Hepatocyte (in vitro differentiated cells): ENCODE data around the gene SCGB1D1.
A peak's percentile ranks its signal among the peaks of the same experiment; 100 is the strongest.

Experiments used
- EZH2 ChIP-seq: fragments of 200-600 bp; sonication (generic); IDR thresholded peaks from 2 replicates; pipeline ENCODE4 v1.6.1; 2016; ENCODE audit warnings: antibody characterized with exemption, mild to moderate bottlenecking, borderline replicate concordance
- EZH2phosphoT487 ChIP-seq: fragments of 200-600 bp; sonication (generic); IDR thresholded peaks from one replicate; pipeline ENCODE4 v1.6.1; 2018; ENCODE audit warnings: antibody characterized with exemption, mild to moderate bottlenecking, low read depth, moderate library complexity; ENCODE audit not compliant: unreplicated experiment, severe bottlenecking
- TF ChIP-seq, protein P1 (sequence below): fragments of 200-600 bp; sonication (generic); IDR thresholded peaks from 2 replicates; pipeline ENCODE4 v1.5.1; 2016; ENCODE audit warnings: antibody characterized with exemption, mild to moderate bottlenecking; ENCODE audit not compliant: poor library complexity

DNA sequence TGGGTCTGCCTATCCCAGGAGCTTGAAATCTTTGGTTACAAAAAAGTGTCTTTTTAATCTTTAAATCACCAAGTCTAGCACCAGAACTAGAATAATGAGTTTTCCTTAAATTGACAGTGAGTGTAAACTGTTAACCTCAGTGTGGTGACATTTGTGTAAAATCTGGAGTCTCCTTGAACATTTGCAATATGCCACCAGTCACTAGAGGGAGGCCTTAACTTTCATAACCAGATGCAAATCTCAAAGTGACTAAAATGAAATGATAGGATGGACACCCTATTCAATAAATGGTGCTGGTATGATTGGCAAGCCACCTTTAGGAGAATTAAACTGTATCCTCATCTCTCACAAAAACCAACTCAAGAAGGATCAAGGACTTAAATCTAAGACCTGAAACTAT lies 43.7 kb downstream of the SCGB1D1 start:
- TF ChIP-seq, protein P1, sequence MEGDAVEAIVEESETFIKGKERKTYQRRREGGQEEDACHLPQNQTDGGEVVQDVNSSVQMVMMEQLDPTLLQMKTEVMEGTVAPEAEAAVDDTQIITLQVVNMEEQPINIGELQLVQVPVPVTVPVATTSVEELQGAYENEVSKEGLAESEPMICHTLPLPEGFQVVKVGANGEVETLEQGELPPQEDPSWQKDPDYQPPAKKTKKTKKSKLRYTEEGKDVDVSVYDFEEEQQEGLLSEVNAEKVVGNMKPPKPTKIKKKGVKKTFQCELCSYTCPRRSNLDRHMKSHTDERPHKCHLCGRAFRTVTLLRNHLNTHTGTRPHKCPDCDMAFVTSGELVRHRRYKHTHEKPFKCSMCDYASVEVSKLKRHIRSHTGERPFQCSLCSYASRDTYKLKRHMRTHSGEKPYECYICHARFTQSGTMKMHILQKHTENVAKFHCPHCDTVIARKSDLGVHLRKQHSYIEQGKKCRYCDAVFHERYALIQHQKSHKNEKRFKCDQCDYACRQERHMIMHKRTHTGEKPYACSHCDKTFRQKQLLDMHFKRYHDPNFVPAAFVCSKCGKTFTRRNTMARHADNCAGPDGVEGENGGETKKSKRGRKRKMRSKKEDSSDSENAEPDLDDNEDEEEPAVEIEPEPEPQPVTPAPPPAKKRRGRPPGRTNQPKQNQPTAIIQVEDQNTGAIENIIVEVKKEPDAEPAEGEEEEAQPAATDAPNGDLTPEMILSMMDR = peak; percentile 18
- TF ChIP-seq EZH2phosphoT487 (no peak), EZH2 (no peak)
